HG02678 (cell line): Measurements from ENCODE around the gene TMEM171.

Source experiments
- ATAC-seq: cut with Tn5 transposase; IDR thresholded peaks from one replicate; pipeline ENCODE4 v1.9.1; 2021; ENCODE audit warnings: mild to moderate bottlenecking, moderate library complexity; ENCODE audit not compliant: unreplicated experiment

TMEM171 gene

GRCh38 chr5:73151766-73152410 is 31.5 kb downstream of the TMEM171 start:
- no peak for ATAC-seq

- ATAC-seq, result no peak
These were observed 32.3 kb downstream of the TMEM171 start for GRCh38 chr5:73152411-73153388.

- no peak for ATAC-seq
These were observed 33.1 kb downstream of the TMEM171 start for GRCh38 chr5:73153513-73153912.

- no peak for ATAC-seq
These were observed 34.0 kb downstream of the TMEM171 start for GRCh38 chr5:73154208-73155006.

GRCh38 chr5:73155271-73156222 is 35.2 kb downstream of the TMEM171 start:
- ATAC-seq, result no peak

- no peak for ATAC-seq
These were observed 37.3 kb downstream of the TMEM171 start for GRCh38 chr5:73157414-73158303.

GRCh38 chr5:73158313-73158712 is 37.9 kb downstream of the TMEM171 start:
- no peak for ATAC-seq

GRCh38 chr5:73160239-73160671 is 39.9 kb downstream of the TMEM171 start:
- no peak for ATAC-seq

- no peak for ATAC-seq
These were observed 50.1 kb downstream of the TMEM171 start for GRCh38 chr5:73170522-73170921.

- no peak for ATAC-seq
These were observed 51.1 kb downstream of the TMEM171 start for GRCh38 chr5:73171495-73171894.

- no peak for ATAC-seq
These were observed 52.6 kb downstream of the TMEM171 start, which contains the start of gene TMEM174 for GRCh38 chr5:73172951-73173350. Gene TMEM174, plus strand, starts transcription at chr5:73173193. Its CDS starts 51 bp downstream, at chr5:73173244.

- no peak for ATAC-seq
These were observed 53.9 kb downstream of the TMEM171 start for GRCh38 chr5:73174100-73174815.

- ATAC-seq, result no peak
These were observed 55.9 kb downstream of the TMEM171 start for GRCh38 chr5:73176250-73176649.

GRCh38 chr5:73178265-73178664 is 57.9 kb downstream of the TMEM171 start:
- ATAC-seq, result no peak

- no peak for ATAC-seq
These were observed 59.4 kb downstream of the TMEM171 start for GRCh38 chr5:73179730-73180129.

- no peak for ATAC-seq
These were observed 60.2 kb downstream of the TMEM171 start for GRCh38 chr5:73180566-73180965.
